SU-DHL-6 (cell line): Measurements from ENCODE around the gene CDKL5.

Experiments
- H2AFZ ChIP-seq: fragments of 200-600 bp; sonication (generic); 2 replicates; pipeline ENCODE4 v1.6.1; 2014; ENCODE audit warnings: low read depth, mild to moderate bottlenecking, moderate library complexity, mixed read lengths, antibody characterized with exemption, low read length; ENCODE audit not compliant: severe bottlenecking
- H3F3A ChIP-seq: fragments of 200-600 bp; shearing (Covaris generic); 2 replicates; pipeline ENCODE4 v1.6.0; 2016; ENCODE audit warnings: antibody characterized with exemption, mild to moderate bottlenecking; ENCODE audit not compliant: insufficient read depth
- H3K27ac ChIP-seq: fragments of 200-600 bp; sonication (generic); 2 replicates; pipeline ENCODE4 v1.5.1; 2016; ENCODE audit warnings: low read depth, mild to moderate bottlenecking, low read length, moderate library complexity, mixed read lengths
- H3K27me3 ChIP-seq: fragments of 200-600 bp; sonication (generic), shearing (Covaris generic); 2 replicates; pipeline ENCODE4 v1.6.0; 2014; ENCODE audit warnings: mild to moderate bottlenecking, low read length
- H3K36me3 ChIP-seq: fragments of 200-600 bp; sonication (generic); 2 replicates; pipeline ENCODE4 v1.6.1; 2014; ENCODE audit warnings: mild to moderate bottlenecking, low read length, mixed read lengths
- H3K4me2 ChIP-seq: fragments of 300-600, 200-600 bp; shearing (Covaris generic), sonication (generic); 2 replicates; pipeline ENCODE4 v1.6.0; 2014; ENCODE audit warnings: low read length, low read depth, mild to moderate bottlenecking; ENCODE audit not compliant: poor library complexity, severe bottlenecking
- H3K4me3 ChIP-seq: fragments of 200-600 bp; sonication (generic); 2 replicates; pipeline ENCODE4 v1.5.1; 2014; ENCODE audit warnings: antibody characterized with exemption, low read length, mild to moderate bottlenecking, mixed read lengths; ENCODE audit not compliant: insufficient read depth, poor library complexity, severe bottlenecking
- H3K79me2 ChIP-seq: fragments of 200-600 bp; sonication (generic); 2 replicates; pipeline ENCODE4 v1.6.1; 2014; ENCODE audit warnings: mild to moderate bottlenecking, low read length, moderate library complexity; ENCODE audit not compliant: insufficient read depth
- H3K9ac ChIP-seq: fragments of 200-600 bp; sonication (generic); 2 replicates; pipeline ENCODE4 v1.7.0; 2014; ENCODE audit warnings: mild to moderate bottlenecking, low read length
- H3K9me2 ChIP-seq: fragments of 200-600 bp; sonication (generic); replicated peaks from 2 replicates; pipeline ENCODE4 v1.6.1; 2014; ENCODE audit warnings: low read length; ENCODE audit not compliant: insufficient read depth
- H3K9me3 ChIP-seq: fragments of 200-600 bp; sonication (generic); 2 replicates; pipeline ENCODE4 v1.6.1; 2014; ENCODE audit warnings: low read length, mixed read lengths; ENCODE audit not compliant: insufficient read depth
- H4K20me1 ChIP-seq: fragments of 200-600 bp; sonication (generic); 2 replicates; pipeline ENCODE4 v1.6.1; 2014; ENCODE audit warnings: low read depth, mild to moderate bottlenecking, antibody characterized with exemption, low read length, moderate library complexity, mixed read lengths
- EZH2phosphoT487 ChIP-seq: fragments of 200-600 bp; sonication (generic), shearing (Covaris generic); conservative IDR thresholded peaks from 2 replicates; pipeline ENCODE4 v1.6.1; 2018; ENCODE audit warnings: mild to moderate bottlenecking, antibody characterized with exemption, low read length, moderate library complexity, mixed read lengths
- TF ChIP-seq, protein P1 (sequence below): fragments of 200-600 bp; sonication (generic); IDR thresholded peaks from one replicate; pipeline ENCODE4 v1.5.1; 2017; ENCODE audit warnings: antibody characterized with exemption, mild to moderate bottlenecking, low read length, moderate library complexity; ENCODE audit not compliant: insufficient read depth, poor library complexity, severe bottlenecking

CDKL5 gene

DNA sequence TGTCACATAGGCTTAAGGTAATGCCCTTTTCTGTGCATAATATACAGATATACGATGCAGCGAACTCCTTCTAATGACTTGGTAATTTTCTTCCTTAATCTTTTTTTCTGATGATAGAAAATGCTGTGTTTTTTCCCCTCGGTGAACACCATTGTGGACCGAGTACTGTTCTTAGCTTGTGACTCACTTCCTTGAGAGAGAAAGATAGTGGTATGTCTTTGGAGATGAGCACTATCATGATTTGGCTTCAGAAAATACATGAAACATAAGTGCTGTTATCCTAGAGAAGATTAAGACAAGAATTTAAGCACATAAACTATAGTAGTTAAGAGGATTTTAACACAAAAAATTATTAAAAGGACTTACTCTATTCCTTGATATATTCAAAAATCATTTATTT, 182.6 kb downstream of the CDKL5 start:
- Histone ChIP-seq H3K79me2 (no peaks in the 10 kb centered on the region), H3K9me3 (no peaks in the 10 kb centered on the region), H3K36me3 (no peaks in the 10 kb centered on the region), H3K4me3 (no peak overlapping the region), H3K27ac (no peak overlapping the region), H3K4me2 (no peak overlapping the region), H3K9ac (no peak overlapping the region), H3K27me3 (no peaks in the 10 kb centered on the region), H3F3A (no peaks in the 10 kb centered on the region), H4K20me1 (no peaks in the 10 kb centered on the region), H2AFZ (no peak overlapping the region), H3K9me2 (no peaks in the 10 kb centered on the region)
- TF ChIP-seq EZH2phosphoT487: no peak
- TF ChIP-seq, protein P1, sequence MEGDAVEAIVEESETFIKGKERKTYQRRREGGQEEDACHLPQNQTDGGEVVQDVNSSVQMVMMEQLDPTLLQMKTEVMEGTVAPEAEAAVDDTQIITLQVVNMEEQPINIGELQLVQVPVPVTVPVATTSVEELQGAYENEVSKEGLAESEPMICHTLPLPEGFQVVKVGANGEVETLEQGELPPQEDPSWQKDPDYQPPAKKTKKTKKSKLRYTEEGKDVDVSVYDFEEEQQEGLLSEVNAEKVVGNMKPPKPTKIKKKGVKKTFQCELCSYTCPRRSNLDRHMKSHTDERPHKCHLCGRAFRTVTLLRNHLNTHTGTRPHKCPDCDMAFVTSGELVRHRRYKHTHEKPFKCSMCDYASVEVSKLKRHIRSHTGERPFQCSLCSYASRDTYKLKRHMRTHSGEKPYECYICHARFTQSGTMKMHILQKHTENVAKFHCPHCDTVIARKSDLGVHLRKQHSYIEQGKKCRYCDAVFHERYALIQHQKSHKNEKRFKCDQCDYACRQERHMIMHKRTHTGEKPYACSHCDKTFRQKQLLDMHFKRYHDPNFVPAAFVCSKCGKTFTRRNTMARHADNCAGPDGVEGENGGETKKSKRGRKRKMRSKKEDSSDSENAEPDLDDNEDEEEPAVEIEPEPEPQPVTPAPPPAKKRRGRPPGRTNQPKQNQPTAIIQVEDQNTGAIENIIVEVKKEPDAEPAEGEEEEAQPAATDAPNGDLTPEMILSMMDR: no peak

DNA sequence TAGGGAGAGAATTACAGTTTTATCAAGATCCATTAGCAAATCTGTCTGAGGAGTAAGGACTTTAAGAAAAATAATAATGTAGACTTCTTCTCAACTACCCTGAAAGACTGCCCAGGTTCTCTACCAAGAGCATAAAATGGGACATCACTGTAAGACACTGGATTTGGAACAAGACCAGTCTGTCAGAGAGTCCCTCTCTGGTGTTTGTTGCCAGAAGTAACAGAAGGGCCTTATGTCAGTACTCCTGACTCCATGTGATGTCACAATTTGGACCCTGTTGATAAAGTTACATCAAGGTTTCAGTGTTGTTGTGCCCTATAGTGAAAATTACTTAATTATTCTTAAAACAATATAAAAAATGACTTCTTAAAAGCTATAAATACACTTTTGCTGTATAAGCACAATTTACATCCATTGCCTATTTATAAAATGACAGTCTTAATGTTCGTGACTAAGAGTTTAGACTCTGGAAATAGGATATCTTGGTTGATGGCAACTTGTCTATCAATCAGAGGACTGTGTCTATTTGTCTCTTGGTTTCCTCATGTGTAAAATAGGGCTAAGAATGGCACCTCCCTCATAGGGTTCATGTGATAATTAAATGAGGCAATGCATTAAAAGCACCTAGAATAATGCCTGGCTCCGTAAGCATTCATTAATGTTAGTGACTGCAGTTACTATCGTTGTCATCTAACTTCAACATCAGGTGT, 188.7 kb downstream of the CDKL5 start:
- H3K9me2 ChIP-seq: no peaks in the 10 kb centered on the region
- H3K9ac ChIP-seq: no peak overlapping the region
- TF ChIP-seq, protein P1: no peak
- TF ChIP-seq EZH2phosphoT487: no peak
- H3K4me3 ChIP-seq: no peak overlapping the region
- H3K4me2 ChIP-seq: no peak overlapping the region
- H4K20me1 ChIP-seq: no peaks in the 10 kb centered on the region
- H3K9me3 ChIP-seq: no peaks in the 10 kb centered on the region
- no peaks in the 10 kb centered on the region for H3K36me3 ChIP-seq
- no peak overlapping the region for H3K27ac ChIP-seq
- H3K27me3 ChIP-seq: no peaks in the 10 kb centered on the region
- no peak overlapping the region for H2AFZ ChIP-seq
- H3K79me2 ChIP-seq: no peaks in the 10 kb centered on the region
- no peaks in the 10 kb centered on the region for H3F3A ChIP-seq

DNA sequence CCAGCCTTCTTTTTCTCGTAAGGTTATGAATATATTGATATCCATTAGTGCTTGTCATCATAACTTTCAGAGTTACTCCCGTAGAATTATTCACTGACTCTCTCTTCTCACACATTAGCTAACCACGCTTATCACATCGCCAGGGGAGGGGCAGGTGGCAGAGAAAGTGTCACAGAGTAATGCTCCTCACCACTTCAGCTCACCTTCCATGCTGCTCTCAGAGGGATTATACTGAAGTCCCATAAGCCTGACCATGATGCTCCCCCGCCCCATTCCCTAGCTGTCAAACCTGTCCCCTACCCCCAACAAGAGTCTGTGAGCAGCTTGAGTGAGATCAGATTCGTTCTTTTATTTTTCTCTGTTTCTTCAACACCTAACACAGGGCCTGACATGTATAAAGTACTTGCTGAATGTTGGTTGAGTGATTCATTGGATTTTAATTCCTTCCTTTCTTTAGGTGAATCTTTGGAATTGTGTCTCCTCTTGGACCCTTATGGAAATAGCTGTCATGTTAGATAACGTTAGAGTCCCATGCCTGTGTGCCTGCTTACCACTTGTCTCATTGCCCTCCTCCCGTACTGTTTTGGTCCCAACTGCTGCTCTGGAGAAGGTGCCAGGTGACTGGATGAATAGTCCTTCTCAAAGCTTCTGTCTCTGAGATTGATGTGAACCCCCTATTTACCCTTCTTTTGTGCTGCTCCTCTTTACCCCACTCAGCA, 191.4 kb downstream of the CDKL5 start:
- Histone ChIP-seq H3K79me2 (no peaks in the 10 kb centered on the region), H3K4me3 (no peak overlapping the region), H3F3A (no peaks in the 10 kb centered on the region), H3K9me2 (no peaks in the 10 kb centered on the region), H4K20me1 (no peaks in the 10 kb centered on the region), H3K36me3 (no peaks in the 10 kb centered on the region), H3K4me2 (no peak overlapping the region), H3K9me3 (no peaks in the 10 kb centered on the region), H3K27ac (no peak overlapping the region), H3K9ac (no peak overlapping the region), H2AFZ (no peak overlapping the region), H3K27me3 (no peaks in the 10 kb centered on the region)
- no peak for TF ChIP-seq EZH2phosphoT487
- TF ChIP-seq, protein P1: no peak
